GM19463 (cell line): ENCODE measurements around the gene TPP2.

Source experiments
- ATAC-seq: cut with Tn5 transposase; IDR thresholded peaks from one replicate; pipeline ENCODE4 v1.9.1; 2021; ENCODE audit warnings: mild to moderate bottlenecking, moderate library complexity; ENCODE audit not compliant: unreplicated experiment

Gene TPP2

DNA sequence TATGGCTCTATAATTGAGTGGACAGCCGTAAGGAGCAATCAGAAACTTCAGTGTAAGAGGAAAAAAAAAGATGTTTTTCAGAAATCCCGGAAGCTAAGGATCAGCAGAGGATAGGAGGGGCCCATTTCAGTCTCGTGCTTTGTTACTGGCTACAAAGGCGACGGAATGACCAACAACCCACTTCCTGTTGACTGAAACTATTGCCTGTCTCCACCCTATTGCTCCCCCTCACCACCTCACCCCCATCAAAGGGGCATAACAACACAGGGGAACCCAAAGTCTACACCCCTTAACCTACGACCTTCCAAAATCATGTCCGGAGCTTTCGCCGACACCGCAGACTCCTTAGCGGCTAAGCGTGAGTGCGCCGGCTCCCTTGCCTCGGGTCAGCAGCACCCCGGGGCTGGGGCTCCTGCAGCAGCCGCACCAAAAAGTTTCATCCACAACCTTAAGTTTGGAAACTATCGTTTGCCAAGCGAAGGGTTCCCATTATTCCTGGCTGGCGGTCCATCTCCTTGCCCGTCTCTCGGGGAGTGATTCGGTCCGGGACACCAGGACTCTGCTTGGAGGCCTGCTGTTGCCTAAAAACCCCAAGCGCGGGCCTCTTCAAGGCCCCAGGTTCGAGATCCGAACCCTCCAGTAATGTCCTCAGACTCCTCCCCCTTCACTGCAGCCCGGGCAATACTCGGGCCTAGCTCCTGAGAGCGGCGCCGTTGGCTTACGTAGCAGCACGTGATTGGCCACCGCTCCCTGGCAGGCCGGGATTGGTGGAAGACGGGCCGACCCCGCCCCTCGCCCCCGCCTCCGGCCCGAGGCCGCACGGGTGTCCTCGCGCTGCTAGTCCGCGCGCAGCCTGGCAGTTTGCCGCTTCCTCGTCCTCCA, at the start of gene TPP2:
Gene TPP2, plus strand, starts transcription at position 840 of the 882 bp plus-strand sequence. CDS start 53 bp downstream, outside the sequence.
- ATAC-seq: peak; percentile 75

DNA sequence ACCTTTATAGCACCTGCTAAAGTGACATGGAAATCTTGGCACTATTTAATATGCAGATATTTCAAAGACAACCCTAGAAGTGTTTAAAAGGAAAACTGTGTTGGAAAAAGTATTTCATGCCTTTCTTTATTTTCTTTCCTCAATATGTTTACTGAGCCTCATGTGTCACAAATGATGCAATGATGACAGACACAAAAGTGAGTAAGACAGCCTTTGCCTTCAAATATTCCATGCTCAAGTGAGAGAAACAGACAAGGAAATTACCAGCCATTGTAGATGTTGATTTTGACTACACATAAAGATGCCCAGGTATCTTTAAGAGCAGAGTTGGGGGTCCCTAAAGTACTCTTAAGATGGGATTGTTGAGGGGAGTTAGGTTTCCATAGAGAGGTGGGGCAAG, 48.0 kb upstream of the TPP2 start:
- ATAC-seq: no peak

DNA sequence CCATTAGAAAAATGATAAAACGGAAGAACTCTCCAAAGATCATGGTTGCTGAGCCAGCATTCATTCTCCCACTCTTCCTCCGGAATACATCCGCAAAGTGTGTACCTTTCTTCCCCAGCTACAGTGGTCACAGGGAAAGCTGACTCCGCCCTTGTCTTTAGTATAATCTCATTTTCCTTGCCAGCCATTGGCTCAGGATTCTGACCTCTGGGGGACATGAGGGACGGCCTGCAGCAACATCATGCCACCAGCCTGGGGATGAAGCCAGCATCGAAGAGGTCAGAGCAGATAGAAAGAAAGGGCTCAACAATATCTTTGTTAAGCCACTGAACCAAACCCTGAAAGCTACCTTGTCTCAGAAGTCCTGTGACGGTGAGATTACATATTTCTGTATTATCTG, 46.3 kb upstream of the TPP2 start:
- no peak for ATAC-seq

DNA sequence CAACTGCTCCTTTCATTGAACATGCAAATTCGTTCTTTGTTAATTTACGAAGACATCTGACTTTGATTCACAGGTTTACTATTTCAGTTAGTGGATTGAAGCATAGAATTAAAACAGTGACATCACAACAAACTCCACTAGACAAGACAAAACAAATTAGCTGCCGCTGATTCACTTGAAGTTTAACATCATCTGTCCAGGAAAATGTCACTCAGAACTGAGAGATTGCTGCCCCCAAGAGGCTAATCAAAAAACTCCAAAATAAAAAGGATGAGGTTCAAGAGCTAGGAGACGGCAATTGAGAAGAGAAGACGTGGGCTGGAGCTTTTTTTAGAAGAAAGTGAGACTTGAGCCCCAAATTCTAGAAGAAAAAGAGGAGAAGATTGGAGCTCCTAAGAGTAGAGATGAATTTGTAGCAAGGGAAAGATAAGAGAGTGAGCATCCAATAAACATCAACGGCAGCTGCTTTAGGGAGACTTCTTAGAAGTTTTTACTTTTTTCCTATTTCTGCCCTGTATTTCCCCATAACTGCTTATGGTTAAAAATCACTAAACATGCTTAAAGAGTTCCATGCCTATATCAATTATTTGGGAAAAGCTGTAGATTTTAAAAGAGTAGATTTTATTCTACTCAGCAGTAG, 40.8 kb upstream of the TPP2 start:
- ATAC-seq: peak; percentile 72

DNA sequence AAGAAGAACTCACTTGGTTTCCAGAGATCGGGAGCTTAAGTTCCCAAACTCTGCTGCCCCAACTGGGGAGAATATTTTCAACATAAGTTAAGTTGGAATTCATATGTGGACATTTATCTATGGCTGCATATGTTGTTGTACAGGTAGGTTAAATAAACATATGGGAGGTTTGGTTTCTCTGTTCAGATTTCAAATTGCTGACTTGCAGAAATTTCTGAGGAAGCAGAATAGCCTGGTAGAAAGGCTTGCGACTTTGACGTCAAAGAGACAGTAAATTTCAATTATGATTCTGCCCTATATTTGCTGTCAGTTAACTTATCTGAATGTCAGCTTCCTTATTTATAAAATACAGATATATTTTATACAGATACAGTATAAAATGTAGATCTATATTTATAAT, 40.0 kb upstream of the TPP2 start:
- no peak for ATAC-seq

DNA sequence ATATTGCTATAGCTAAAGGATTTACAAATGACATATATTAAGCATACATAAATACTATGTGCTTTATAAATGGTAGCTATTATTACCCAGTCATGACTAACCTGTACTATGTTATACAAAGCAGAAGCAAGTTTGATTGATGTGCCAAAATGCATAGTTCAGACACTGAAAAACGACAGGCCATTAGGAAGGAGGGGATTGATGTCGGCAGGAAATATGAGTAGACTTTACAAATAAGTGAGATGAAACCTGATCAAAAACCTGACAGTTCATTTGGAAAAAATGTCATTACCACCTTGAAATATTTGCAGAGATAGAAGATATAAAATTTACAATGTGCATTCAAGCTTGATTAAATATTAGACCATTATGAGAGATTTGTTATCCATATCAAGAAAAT, 38.8 kb upstream of the TPP2 start:
- no peak for ATAC-seq

DNA sequence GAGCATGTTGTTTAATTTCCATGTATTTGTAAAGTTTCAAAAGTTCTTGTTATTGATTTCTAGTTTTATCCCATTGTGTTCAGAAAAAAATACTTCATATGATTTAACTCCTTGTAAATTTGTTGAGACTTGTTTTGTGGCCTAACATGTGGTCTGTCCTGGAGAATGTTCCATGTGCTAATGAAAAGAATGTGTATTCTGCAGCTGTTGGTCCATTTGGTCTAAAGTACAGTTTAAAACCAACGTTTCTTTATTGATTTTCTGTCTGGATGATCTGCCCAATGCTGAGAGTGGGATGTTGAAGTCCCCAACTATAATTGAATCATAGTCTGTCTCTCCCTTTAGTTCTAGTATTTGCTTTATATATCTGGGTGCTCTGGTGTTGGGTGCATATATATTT, 34.9 kb upstream of the TPP2 start:
- no peak for ATAC-seq

DNA sequence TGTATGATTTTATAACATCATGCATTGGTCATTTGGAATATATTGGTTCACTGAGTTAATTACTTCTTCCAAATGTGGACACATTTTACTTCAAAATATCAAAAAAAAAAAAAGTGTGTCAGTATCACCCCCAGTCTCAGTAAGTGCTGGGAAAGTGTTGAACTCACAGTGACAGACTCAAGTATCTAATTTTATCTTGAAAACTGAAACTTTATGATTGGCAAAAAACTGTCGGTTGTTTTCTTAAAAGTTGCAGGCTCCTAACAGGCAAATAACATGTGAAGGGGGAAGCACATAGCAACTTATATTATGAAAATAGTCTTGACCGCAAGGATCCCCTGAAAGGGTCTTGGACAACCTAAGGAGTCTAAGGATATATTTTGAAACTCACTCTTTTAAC, 33.5 kb upstream of the TPP2 start:
- no peak for ATAC-seq

DNA sequence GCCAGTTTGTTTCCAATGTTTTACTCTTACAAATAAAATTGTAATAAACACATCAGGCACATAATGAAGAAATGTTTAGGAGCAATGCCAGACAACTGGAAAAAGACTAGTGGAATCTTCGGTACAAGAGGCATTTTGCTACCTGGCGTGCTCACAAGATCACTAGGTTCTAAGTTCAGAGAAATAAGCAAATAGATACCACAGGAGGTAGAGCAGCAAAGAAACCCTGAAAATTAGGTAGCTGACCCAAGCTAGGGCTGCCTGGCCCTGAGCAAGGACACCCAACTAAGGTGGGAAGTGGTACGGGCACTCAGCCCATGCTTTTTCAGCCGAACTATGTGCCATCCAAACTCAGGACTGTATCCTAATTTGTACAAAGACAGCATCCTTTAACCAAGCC, 32.2 kb upstream of the TPP2 start:
- no peak for ATAC-seq

DNA sequence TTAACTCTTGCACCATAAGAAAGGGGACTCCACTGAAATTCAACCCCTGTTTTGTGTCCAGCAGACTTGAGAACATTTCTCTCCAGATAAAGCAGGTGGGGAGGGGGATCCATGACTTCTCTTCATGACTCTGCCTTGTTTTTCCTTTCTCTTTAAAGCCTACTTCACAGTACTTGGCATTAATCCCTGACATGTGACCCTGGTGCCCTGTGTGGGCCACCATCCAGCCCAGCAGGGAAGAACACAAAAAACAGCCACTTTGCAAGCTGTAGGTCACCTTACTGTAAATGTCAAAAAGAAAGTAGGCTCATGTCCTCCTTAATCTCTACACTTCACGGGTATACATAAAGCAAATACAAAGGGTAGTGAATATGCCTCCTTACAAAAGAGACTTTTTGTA, 30.3 kb upstream of the TPP2 start:
- no peak for ATAC-seq

DNA sequence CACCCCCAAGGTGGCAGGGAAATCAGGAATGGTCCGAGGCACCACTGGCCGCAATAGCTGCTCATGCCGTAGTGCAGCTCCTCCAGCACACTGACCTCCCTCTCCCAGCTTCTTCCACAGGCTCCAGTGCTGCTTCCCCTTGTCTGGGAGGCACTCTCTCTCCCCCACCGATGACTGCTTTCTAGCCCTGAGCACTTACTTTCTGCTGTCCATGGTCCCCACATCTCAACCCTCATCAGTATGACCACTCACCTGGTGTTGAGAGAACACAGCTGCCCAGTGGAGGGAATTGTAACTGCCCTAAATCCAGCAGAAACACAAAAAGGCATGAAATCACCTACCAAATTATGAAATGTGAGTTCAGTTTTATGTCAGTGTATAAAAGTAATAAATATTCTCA, 28.9 kb upstream of the TPP2 start:
- no peak for ATAC-seq

DNA sequence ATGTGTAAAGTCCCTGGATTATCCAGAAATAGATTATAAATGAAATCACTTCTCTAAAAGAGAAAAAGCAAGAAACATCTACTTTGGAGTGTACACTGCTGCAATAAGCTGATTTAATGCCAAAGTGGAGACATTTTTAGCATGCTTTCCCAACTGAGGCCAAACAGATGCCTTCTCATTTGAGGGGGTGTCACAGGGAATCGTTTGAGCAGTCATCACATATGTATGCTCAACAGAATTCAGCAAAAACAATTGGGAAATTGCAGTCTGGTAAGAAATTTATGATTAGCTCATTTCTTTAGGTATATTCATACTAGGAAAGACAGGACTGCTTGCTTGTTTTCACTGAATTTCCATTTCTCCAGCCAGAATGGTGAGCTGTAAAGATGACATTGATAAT, 27.3 kb upstream of the TPP2 start:
- no peak for ATAC-seq

DNA sequence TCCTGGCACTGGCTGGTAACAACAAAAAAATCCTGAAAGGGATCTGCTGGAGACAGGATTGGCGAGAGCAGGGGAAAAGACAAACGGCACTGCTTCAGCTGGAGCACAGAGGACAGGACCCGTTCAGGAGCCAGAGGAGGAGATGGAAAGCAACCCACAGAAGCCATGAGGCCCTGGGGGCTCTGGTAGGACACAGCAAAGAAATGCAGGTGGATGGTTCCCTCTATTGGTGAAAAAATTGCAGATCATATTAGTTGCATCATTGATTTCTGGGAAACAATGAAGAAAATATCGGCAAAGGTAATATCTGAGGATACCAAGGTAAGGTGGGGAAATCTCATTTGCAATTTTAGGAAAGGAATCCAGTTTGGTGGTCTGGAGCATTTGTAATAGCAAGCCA, 25.7 kb upstream of the TPP2 start:
- ATAC-seq: no peak

DNA sequence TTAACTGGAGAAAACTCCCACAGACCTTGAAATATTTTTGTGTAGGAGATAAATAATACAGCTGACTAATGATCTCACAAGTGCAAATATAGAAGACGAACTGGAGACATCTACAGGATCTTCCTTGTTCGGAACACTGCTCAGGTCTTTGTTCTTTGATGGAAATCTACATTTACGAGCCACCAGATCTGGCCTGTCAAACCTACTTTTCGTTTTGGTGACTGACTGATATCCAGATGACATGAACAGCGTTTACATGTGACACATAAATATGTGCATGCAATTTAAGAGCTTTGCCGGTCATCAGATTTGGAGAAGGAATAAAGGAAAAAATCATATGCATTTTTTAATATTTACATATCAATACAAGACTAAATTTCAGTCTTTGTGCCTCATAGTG, 24.5 kb upstream of the TPP2 start:
- ATAC-seq: no peak

DNA sequence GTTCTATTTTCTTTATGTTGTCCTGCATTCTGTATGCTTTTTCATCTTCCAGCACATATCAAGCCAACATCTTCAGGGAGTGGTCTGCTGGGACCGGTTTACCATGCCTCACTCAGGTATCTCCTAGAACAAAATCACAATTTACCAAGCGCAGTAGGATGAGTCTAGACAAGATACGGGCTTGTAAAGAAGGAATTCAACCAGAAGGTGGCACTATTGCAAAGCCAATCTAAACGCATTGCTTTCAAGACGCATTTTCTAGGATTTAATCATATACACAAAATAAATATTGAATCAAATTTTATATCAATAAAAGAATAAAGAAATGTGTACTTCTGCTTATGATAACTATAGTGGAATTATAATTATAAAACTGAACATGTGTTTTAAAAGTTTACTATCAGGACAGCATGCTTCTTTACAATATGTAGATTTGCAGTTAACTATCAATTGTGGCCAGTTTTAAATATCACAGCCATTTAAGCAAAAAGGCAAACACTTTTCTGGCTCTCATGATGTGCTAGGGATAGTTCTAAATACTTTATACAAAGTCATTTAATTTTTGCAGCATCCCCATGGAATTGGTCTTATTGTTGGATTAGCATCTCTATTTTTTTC, 16.1 kb upstream of the TPP2 start:
- ATAC-seq: peak; percentile 56

DNA sequence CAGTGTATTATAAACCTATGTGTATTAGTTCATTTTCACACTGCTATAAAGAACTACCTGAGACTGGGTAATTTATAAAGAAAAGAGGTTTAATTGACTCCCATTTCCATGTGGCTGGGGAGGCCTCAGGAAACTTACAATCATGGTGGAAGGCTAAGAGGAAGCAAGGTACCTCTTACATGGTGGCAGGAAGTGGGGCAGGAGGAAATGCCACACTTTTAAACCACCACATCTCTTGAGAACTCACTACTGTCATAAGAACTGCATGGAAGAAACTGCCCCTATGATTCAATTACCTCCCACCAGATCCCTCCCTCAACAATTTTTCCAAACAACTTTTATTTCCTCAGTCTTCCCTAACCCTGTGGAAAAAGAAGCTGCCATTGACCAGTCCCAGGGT, 14.5 kb upstream of the TPP2 start:
- ATAC-seq: no peak

DNA sequence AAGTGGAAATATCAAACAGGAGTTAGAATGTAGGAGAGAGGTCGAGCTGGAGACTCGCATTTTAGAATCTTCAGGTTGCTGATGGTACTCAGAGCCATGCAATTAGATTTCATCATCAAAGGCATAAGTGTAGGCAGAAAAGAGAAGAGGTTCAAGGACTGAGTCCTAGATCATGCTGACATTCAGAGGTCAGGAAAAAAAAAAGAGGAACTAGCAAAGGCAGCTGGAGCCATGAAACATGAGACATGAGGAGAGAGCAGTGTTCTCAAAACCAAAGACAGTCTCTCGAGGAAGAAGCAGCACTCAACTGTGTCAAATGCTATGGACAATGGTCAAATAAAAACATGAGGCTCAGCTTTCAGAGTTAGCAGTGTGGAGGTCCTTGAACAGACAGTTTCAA, 12.4 kb upstream of the TPP2 start:
- ATAC-seq: peak; percentile 67

DNA sequence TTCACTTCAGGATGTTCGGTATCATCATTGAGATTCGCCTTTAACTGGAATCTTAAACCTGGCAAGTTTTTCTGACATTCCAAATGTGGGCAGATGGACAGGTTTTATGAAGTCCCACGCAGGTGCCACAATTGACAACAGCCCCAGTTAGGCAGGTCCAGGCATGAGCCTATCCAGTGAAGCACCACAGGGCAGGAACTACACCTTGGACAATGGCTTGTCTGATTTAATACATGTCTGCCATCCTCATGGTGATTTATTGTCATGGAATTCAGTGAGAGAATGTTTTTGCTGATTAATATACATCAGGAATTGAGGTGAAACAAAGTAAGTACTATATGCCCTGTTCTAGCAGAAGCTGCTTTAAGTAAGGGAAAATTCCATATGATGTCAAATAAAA, 10.2 kb upstream of the TPP2 start:
- no peak for ATAC-seq

DNA sequence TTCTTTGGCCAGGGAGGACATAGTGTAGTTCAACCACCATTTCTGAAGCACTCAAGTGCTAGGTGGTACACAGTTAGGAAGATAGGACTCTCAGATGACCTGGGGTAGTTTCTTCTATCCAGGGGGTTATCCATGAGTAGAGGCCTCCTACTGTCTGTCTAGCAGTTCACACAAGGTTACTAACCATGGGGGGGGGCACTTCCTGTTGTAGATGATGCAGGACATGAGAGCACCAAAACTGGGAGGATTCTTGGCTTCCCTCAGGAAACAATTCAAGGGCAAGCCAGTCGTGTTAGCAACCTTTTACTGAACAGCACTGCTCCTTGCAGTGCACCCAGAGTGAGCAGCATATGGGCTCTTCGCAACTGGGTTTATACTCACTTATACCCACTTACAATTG, 8.9 kb upstream of the TPP2 start:
- ATAC-seq: no peak

DNA sequence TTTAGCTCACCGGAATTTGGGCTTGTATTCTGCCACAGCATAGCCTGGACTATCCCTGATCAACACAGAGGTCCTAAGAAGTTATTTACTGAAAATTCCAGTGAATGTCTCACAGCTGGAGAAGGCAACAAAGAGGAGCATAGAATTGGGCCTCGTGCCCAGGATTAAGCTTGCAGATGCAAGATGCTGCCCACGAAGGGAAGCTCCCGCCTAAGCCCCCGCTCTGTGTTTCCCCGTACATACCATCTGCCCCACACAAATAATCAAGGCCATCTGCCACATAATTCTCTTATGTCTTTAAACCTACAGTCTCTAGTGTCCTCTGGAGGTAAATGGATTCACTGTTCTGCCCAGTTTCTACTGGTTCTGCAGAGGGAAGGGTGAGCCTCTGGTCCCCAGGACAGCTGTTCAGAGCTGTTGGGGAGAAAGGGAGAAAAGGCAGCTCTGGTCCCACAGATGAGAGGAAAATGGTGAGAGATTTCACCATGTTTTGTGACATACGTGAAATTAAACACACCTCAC, 7.4 kb upstream of the TPP2 start:
- ATAC-seq: no peak

DNA sequence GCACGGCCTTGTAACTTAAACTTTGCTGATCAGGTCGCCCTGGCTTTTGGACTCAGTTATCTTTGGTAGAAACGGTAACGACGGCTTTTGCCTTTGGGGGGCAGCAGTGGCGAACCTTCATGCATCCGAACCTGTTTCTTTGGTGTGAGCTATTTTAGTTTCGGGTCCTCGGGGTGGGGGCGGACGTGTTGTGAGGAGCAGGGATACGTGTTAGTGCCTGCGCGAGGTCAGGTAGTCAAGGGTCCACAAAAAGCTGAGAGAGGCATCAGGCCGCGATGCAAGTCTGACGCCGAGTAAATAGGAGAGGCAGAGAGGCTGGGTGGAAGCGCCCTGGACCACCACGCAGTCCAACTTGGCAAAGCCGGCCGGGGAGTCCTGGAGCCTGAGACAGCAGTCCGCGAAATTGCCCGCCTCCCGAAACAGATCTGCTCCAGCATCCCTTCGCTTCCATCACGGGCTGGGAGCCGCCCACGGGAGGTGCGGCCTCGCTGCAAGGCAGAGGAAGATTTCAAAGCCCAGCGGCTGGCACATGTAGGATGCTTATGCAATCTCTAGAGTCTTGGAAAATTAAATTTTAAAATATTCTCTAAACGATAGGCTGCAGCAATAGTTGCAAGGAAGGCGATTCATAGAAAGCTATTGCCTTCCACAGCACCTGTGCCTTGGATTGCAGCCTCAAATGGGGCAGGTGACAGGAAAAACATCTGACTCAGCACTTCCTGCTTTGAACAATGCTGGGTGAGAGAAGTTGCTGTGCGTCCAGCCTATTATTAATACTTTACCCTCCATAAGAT, 4.6 kb upstream of the TPP2 start:
- ATAC-seq: peak; percentile 33
